Astrocyte (in vitro differentiated cells and primary cell): ENCODE measurements around the gene SPP1.
"Not testable (repeated sequence)": the region's sequence is repeated elsewhere in the genome, so short reads cannot be mapped to it uniquely, and the experiment has no call there.

Source experiments
- CTCF ChIP-seq: IDR thresholded peaks from 2 replicates; pipeline ENCODE4 v1.5.1; 2011; ENCODE audit warnings: low read depth, mild to moderate bottlenecking, inconsistent platforms, low read length, moderate library complexity; ENCODE audit not compliant: insufficient read depth
- EZH2 ChIP-seq: IDR thresholded peaks from 2 replicates; pipeline ENCODE4 v1.6.1; 2012; ENCODE audit warnings: mild to moderate bottlenecking, low read length, inconsistent platforms; ENCODE audit not compliant: insufficient read depth

- TF ChIP-seq EZH2, CTCF: not testable (repeated sequence)
These were observed 34.7 kb upstream of the SPP1 start for GRCh38 chr4:87940809-87941208.
